Epithelial cell of proximal tubule (primary cell): ENCODE results near the gene DNAI4. TPM values are rescaled to one million over a fixed set of nuclear protein-coding genes. Genes with fewer than 3 reads are reported as not detected.
"Not testable (repeated sequence)": the region's sequence is repeated elsewhere in the genome, so short reads cannot be mapped to it uniquely, and the experiment has no call there.

Experiments
- DNase-seq: peaks from one replicate; pipeline ENCODE4 v3.0.0-alpha.2; 2011; ENCODE audit warnings: low read depth
- H3K4me3 ChIP-seq: 2 replicates; pipeline ENCODE4 v1.5.1; 2011; ENCODE audit warnings: low read depth, mild to moderate bottlenecking, low read length
- CTCF ChIP-seq: conservative IDR thresholded peaks from 2 replicates; pipeline ENCODE4 v1.5.1; 2012; ENCODE audit warnings: low read depth, mild to moderate bottlenecking, low read length
- total RNA-seq: library from RNA; depleted of rRNA; stranded (reverse); fragments of >200 nt; gene quantifications from 2 replicates; pipeline ENCODE4 v1.2.3, GENCODE V29; 2015

DNAI4 gene
- total RNA-seq, 1 donor from 2014 or later, result 7.1 TPM

GRCh38 chr1:66834926-66835325, 89.7 kb downstream of the DNAI4 start:
- no peak for DNase-seq
- no peak for TF ChIP-seq CTCF
- no peak overlapping the region for H3K4me3 ChIP-seq

GRCh38 chr1:66833112-66833511, 91.5 kb downstream of the DNAI4 start:
- no peak overlapping the region for H3K4me3 ChIP-seq
- no peak for TF ChIP-seq CTCF
- no peak for DNase-seq

- no peak for TF ChIP-seq CTCF
- DNase-seq, result no peak
- no peak overlapping the region for H3K4me3 ChIP-seq
These were observed 93.0 kb downstream of the DNAI4 start for GRCh38 chr1:66831529-66832239.

GRCh38 chr1:66824771-66825170, 99.9 kb downstream of the DNAI4 start:
- no peak for DNase-seq
- no peak for TF ChIP-seq CTCF
- no peak overlapping the region for H3K4me3 ChIP-seq

- DNase-seq, result peak; percentile 18
- H3K4me3 ChIP-seq, result no peak overlapping the region
- TF ChIP-seq CTCF, result no peak
These were observed 114.8 kb downstream of the DNAI4 start for GRCh38 chr1:66809736-66810326.

GRCh38 chr1:66809245-66809644, 115.4 kb downstream of the DNAI4 start:
- no peak for DNase-seq
- no peak overlapping the region for H3K4me3 ChIP-seq
- no peak for TF ChIP-seq CTCF

- DNase-seq, H3K4me3 ChIP-seq: not testable (repeated sequence)
These were observed 128.8 kb downstream of the DNAI4 start for GRCh38 chr1:66795839-66796238.
